GM21528 (cell line): Measurements from ENCODE around the gene LAMTOR2.
A peak's percentile ranks its signal among the peaks of the same experiment; 100 is the strongest.

Experiments used
- ATAC-seq: cut with Tn5 transposase; IDR thresholded peaks from one replicate; pipeline ENCODE4 v1.9.1; 2021; ENCODE audit warnings: mild to moderate bottlenecking, moderate library complexity; ENCODE audit not compliant: unreplicated experiment, low FRiP score

The LAMTOR2 gene

DNA sequence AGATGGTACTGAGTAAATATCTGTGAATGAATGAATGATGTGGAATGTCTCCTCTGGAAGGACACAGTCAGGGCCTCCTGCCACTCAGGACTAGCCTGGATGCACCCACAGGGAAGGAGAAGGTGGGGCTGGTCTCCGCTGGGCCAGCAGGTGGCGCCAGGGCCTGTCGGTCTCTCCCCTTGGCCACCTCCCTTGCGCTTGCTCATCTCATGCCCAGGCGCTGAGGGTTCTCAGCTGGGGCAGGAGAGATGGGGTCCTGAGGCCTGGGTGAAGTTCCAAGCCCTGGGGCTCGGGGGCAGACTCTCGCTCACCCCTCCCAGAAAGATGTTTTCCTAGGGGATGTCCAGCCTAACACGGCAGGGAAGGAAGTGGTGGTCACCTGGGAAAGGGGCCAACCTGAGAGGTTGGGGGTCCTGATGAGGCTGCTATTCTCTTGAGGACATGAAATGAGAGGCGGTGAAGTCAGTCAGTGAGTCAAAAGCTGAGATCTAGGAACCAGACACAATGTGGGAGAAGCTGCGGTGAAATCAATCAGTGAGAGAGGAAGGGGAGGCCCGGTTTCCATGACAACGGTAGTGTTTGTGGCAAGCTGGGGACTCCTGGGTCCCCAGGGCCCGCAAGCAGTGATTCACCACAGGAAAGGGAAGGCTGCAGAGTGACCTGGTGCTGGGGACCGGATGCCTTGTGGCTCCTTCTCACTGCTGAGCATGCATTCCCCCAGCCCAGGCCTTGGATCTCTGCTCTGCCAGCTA is 42.2 kb downstream of the LAMTOR2 start:
- peak; percentile 59 for ATAC-seq

DNA sequence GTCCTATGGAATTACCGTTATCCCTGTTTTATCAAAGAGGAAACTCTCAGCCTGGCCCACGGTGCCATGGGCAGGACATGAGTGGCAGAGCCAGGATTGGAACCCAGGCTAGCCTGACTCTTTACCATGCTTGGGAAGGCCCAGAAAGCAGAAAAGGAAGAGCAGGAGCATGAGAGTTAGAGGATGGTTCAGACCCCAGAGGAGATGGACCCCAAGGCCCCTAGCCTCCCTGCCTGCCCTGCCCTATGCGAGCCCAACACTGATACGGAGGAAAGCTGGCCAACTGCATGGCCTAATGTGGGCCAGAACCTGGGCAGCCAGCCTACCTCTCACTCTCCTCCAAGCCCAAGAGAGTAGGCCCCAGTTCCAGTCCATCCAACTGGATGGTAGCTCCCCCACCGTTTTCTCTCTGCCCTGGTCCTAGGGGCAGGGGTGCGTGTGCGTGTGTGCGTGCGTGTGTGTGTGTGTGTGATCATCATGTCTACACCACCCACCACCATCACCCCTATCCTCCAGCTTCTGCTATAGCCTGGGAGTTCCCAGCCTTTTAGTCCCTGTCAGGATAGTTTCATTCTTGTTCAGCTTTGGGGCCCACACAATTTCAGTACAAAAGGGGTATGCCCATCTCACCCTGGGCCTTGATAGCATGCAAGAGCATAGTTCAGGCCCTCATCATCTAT is 43.1 kb downstream of the LAMTOR2 start:
- ATAC-seq = no peak

DNA sequence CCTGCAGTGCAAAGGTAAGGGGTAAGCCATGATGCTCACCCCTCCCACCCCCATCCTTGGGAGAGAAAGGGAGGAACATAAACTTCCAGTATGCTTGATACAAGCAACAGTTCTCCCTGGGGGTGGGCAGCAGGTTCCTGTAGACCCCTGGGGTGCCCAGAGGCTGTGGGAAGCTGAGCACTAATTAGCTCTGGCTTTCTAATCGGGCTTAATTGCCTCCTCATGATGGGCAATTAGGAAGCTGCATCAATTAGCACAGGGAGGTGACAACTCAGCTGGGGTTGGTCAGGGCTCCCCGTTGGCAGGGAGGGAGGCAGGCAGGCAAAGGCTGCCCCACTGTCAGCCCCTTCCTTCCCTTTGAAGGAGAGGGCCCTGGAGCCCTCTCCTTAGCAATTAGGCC is 44.2 kb downstream of the LAMTOR2 start:
- no peak for ATAC-seq

DNA sequence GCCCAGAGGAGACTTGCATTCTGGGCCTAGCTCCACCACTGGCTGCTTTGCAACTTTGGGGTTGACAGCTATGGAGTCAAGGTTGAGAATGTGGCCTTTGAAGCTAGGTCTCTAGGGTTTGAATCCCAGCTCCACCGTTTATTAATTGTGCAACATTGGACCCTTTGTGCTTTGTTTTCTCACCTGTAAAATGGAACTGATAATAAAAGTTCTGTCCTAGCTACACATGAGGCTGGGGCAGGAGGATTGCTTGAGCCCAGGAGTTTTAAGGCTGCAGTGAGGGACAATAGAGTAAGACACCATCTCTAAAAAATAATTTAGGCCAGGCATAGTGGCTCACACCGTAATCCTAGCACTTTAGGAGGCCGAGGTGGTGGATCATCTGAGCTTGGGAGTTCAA is 44.7 kb downstream of the LAMTOR2 start:
- no peak for ATAC-seq

DNA sequence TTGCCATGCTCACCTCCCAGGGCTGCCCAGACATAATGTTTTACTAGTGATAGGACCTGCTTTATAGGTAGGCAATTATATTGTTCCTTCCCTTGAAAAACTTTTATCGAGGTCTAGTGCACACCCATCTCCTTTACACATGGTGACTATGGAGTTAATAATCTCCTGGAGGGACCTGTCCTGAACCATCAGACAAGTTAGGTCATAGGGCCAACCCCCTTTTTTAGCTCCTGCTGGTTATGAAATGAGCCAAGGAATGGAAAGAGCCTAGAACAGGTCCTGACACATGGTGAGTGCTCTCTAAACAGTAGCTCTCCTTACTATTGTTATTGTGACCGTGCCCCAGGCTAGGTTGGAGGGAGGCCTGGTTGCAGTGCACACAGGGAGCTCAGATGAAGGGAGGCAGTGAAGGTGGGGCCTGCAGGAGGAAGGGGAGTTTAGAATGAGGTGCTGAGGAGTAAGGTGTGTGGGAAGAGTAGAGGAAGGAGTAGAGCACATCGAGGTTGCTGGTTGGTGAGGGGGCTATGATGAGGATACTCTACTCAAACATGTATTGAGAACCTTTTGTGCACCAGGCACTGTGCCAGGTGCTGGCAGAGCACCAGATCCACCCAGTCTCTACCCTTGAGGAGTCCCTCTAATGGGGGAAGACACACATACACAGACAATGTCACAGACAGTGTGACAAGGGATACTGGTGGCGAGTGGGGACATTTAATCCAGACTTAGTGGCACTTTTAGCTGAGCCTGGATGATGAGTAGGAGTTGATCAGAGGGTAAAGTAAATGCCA is 45.8 kb downstream of the LAMTOR2 start:
- ATAC-seq = no peak

DNA sequence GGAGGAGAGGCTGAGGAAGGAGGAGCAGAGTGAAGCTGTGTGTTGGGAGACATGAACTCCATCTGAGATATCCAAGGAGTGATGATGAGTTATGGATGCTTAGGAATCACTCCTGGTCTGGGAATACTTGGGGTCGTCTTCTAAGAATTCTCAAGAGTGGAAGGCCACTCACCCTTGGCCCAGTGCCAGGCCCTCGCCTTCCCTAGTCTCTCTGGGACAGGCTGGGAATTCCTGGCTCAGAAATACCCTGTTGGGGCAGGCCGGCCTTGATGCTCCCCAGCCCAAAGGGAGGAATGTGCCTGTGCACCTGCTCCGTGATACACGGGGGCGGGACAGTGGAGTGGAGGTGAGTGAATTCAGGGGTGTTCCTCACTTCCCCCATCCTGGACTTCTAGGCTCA is 47.3 kb downstream of the LAMTOR2 start:
- ATAC-seq = no peak

DNA sequence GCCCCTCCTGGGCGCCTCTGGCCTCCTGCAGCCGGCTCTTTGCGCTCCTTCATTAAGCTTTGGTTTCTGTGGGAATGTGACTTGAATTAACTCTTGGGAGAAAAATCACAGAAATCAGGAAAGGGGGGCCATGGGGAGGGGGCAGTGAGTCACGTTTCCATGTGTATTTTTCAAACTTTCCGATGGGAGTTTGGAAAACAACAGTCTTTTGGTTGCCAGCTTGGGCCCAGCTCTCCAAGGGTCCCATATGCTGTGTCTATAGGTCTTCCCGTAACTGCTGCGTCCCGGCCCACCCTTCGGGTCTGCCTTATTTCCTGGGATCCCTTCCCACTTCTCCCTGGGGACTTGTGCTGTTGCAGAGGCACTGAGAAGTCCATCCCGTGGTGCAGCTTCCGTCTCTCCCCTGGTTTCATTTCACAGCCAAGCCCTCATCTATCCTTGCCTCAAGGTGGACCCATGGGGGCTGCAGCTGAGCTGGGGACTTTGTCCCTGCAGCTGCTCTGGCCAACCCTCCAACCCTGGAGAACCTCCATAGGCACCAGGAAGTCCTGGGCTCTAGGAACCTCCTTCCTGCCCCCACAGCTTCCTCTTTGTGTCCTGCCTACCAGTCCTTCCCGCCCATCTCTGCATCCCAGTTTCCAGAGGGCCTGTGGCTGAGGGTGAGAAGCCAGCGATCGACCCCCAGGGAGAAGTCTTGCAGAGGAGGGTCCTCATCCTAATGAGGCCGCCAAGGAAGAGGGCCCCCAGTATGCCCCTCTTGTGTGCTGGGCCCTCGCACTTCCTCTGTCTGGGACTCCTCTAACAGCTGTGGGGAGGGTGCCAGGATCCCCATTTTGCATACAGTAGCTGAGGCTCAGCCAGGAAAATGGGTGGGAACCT is 48.3 kb downstream of the LAMTOR2 start:
- ATAC-seq = no peak

DNA sequence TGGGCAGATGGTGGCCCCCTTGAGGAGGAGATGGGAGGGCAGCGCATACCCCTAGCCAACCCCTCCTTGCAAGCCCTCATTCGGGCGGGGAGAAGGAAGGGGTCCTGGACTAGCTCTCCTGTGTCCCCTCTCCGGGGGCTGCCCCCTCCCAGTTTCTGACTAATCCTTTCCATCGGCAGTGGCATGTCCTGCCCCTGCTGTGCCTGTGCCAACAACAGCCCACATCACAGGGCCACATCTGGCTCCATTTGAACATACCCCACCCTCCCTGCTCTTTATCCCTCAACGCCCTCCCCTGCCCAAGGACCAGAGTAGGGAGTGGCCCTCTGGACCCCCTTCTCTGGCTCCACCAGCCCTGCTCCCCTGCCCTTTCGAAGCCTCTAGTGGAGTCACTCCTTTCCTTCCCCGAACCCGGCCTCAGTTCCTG is 49.0 kb downstream of the LAMTOR2 start:
- no peak for ATAC-seq

DNA sequence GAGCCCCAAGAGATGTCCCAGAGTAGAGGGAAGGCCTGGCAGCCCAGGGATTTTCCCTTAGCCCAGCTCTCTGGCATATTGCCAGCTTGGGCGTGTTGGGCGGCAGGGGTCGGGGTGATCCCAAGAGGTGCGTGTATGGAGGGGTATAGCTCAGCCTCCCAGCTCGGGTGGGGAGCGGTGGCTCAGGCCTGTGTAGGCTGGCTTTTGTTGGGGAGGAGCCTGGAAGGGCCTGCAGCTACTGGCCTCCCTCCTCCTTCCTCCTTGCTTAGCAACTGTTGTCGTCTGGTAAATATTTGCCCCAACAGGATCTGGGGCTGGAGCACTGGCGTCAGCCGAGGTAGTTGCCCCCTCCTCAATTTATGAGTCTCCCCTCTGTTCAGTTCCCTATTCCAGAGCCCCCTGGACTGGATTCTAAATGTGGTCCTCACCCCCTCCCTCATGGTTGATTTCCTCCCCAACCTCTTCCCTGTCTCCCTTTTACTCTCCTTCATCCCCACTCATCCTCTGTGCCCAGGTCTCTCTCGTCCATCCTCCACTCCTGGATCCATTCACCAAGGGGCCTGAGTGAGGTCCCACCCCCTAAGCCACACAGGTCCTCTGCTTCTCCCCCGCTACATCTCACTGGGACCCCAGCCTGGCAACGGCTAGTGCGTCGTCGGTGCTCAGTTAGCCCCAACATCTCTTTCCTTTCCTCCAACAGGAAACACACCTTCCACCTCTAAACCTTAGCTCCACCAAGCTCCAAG is 49.7 kb downstream of the LAMTOR2 start:
- no peak for ATAC-seq

DNA sequence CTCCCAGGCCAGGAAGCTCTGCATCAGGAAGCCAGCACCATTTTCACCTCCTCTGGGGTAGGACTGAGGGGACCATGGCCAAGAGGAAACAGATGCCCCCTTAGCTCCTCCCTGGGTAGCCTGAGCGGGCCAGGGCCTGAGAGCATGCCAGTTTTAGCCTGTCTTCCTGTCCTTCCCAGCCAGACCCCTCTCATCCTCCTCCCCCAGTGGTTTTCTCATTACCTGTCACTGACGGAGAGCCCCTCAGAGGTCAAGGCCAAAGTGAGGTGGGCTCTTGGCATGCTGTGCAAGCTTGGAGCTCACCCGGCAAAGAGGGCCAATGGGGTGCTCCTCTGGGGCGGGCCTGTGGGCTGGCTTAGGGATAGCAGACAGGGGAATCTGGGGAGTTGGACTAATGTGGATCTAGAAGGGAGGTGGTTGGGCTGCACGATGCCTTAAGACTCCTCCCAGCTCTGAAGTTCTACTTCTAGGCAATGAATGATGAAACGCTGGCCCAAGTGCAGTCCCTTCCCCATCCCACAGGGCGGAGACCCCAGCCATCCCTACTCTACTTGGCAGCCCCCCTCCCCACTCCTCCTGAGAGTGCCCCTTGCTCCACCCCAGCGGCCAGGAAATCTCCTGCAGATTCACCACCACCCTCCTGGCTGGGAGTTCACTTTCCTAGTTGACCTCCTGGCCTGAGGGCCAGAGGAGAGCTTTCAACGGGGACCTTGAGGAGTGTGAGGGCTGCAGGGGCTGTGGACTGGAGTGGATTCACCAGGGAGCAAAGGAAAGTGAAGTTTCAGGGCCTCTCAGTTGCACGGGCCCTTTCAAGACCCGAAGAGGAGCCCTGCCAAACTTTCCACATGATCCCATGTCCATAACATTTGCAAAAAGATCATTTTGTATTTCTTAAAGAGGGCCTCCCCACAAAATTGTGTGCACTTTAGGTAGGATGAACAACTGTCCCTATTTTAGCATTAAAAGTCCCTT is 50.6 kb downstream of the LAMTOR2 start:
- no peak for ATAC-seq

DNA sequence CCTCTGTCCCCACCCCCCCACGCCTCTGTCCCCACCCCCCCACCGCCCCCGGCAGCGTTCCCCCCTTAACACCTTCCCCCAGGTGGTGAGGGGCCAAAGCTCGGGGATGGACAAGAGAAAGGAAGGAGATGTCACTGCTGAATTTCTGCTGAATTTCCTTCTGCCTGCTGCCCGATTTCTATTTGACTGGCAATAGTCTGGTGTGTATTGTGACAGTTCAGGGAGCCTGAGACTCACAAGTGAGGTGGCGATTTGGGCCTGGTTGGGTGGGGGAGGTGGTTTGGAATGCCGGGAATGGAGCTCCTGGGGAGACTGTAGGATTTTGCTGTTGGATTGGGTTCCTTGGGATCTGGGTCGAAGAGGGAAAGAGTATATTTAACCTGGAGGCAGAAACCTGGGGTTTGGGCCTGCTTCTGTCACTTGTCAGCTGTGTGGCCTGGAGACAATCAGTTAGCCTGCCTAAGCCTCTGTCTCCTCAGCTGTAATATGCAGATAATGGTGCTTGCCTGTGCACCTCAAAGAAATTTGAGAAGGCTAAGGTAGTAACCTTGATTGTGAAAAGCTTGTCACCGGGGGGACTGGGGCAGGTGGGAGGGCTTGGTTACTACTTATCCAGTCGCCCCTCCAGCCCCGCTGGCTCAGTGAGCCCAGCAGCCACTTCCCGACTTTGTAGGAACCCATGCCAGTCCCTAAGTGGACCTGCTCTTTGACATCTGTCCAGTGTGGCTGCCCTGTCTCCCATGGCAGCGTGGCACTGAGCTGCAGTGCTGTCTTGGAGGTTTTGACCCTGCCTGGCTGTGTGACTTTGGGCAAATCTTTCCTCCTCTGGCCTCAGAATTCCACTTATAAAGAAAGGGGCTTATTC is 52.3 kb downstream of the LAMTOR2 start:
- ATAC-seq = no peak

DNA sequence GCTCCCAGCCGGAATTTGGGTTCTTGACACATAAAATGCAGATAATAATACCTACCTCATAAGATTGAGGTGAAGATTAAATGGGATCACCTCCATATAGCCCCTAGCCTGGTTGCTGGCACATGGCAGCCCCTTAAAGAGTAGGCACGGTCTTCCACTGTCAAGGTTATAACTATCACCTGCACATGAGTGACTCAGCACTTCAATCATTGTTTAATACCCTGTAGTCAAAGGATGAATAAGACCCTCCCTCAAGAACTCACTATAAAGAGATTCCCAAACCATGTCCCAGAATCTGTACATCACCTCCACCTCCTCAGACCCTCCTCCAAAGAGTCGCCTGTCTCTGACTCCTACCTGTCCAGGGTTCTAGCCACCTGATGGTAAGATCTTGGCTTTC is 53.5 kb downstream of the LAMTOR2 start:
- no peak for ATAC-seq
